ENCODE measurements around the gene TRUB1. TPM values are rescaled to one million over a fixed set of nuclear protein-coding genes. Genes with fewer than 3 reads are reported as not detected.
A peak's percentile ranks its signal among the peaks of the same experiment; 100 is the strongest.

TRUB1 gene
- total RNA-seq, 1 donor from 2014 or later: 47.0 TPM

DNA sequence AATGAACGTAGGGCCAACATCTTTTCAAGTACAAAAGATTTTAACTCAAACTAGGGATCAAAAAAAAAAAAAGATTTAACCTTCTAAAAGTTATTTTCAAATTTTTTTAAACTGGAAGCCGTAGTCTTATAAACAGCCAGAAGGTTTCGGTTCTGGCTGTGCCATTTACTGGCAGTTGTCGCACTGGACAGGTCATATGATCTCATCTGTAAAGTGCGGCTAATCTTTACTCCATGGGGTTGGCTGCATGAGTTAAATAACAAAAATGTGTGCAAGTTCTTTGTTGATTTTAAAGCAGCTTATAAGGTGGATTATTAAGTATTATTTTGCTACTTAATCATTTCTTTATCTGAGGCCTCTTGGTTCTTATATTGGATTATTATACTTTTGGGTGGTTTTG lies 36.6 kb downstream of the TRUB1 start:
- peak; percentile 18 for DNase-seq (ENCODE audit: low read depth)

DNA sequence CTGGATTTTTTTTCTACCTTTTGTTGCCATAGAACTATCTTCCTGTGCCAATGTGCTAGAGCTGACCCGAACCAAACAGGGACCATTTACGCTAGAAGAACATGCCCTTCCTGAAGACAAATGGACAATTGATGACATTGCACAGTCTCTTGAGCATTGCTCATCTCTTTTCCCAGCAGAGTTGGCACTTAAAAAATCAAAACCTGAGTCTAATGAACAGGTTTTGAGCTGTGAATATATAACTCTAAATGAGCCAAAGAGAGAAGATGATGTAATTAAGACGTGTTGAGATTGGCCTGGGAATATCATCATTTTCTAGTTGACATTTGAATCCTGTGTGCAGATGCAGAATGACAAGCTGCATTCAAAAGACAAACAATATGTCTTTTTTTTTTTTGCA lies 37.1 kb downstream of the TRUB1 start:
- DNase-seq (ENCODE audit: low read depth): no peak

DNA sequence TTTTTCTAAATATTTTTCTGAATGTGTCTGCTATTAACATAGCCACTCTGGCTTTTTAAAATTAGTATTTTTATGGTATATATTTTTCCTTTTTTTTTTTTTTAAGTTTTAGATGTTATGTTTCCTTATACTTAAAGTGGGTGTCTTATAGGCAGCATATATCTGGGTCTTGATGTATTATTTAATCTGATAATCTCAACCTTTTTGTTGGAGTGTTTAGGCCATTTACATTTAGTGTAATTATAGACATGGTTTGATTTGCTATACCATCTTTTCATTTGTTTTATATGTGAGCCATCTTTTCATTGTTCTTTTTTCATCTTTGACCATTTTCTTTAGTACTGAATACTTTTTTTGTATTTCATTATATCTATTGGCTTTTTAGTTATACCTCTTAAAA lies 45.0 kb downstream of the TRUB1 start:
- DNase-seq (ENCODE audit: low read depth): no peak

DNA sequence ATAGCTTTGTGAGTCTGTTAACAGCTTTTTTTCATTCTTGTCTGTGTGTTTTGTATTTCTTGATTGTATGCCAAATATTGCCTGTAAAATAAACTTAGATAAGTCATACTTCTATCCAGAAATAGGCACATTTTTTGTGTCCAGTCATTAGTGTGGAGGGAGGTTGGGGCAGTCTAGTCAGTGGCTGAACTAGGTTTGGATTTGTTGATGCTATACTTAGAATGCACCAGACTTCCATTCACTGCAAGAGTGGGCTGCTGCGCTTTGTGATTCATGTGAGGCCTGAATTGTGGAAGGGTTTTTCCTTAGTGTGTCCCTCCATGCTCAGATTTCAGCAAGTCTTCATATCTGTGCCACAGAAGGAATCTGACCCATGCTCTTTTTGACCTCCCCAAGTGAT lies 50.0 kb downstream of the TRUB1 start:
- DNase-seq (ENCODE audit: low read depth): peak; percentile 72

DNA sequence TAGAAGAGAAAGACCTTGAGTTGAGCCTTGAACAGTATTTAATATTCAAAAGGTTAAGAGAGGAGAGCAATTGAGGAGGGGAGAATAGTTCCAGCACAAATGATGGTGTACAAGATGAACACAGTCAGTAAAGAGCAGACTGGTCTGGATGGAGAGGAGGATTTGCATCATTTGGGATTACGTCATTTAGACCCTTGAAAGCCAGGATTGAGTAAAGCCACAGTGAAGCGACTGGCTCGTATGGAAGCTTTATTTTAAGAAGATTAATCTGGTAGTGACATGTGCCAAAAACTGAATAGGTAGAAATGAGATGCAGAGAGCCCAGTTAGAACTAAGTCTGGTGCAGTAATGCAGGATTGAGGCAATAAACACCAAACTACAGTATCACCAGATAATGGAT lies 52.6 kb downstream of the TRUB1 start:
- DNase-seq (ENCODE audit: low read depth): no peak

DNA sequence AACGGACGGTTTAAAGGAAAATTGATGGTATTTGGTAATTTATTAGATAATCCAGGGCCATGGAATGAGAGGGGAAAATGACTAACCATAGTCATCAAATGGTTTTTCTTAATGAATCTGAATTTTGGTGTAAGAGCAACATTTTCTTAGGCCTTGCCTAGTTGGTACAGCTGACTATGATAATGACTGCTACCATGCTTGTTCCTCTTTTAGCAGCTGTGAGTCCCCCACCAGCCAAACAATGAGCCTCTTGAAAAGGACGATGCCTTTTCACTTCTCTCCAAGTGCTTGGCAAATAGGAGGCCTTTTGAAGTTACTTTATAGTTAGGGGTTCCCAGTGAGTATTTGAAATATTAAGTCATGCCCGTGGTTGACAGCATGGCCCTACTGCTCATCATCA lies 53.0 kb downstream of the TRUB1 start:
- no peak for DNase-seq (ENCODE audit: low read depth)

DNA sequence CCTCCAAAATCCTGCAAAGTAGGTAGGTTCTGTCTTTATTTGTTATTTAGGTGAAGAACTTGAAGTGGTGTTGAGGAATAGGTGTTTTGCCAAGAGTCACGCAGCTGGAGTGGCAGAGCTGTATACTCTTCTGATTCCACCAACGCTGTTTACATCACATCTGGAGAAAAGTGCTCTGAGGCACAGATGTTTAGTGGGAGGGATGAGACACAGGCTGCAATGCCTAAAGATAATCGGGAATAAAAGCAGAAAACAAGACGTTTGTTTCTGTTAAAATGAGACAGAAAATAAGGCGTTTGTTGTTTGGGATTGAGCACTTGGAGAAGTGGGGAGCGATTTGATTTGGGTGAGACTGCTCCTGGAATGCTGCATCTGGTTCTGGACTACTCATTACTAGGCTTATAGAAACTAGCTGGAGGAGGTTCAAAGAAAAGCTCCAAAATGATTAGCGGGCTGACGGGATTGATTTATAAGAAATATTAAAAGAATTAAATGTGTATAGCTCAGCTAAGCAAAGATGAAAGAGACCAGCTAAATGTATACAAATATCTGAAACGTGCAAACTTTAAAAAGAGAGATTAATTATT lies 54.3 kb downstream of the TRUB1 start:
- no peak for DNase-seq (ENCODE audit: low read depth)

DNA sequence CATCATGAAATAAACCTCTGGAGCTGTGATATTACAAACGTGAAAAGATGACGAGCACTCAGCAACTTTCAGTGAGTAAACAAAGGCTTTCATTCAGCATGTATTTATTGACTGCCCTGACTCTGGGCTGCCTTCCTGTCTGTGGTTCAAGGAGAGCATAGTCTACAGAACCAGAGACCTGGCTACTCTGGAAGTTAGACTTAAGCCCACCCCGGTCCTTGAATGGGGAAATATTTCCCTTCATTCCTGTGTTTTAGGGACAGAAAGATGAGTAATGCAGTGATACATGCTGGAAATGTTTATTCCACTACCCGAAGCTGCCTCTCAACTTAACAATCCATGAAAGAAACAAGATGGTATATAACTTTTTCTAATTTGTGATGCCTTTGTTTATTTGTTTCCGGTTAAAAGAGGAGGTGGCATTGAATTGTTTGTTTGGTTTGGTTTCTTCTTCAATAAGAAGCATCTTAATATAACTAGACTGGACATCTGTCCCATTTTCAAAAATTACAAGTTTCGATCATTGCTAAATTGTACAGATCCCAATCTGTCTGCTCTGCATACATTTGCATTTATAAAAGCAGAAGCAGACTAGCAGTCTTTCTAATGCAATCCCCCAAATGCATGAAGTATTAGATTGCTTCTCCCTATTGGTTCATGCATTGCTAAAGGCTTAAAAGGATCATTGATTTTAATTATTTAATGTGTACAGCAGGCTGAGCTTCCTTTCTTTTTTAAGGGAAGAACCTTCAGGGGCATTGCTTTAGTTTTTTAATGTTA lies 57.7 kb downstream of the TRUB1 start:
- no peak for DNase-seq (ENCODE audit: low read depth)

DNA sequence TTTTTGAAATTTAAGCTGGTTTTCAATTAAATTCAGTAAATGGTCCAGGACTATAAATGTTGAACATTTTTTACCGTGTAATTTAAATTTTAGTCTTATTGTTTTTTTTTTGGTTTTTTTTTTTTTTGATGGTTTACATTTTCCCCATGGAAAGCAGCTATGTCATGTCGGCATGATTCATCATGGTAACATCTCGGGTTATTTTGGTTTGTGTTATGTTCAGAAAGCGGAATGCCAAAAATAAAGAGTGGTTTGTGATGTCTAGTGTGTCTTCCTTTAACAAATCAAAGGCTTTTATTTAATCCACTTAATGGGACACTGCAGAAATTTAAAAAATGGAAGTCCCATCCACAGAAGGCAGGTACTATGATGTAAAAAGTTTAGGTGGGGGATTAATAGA lies 58.5 kb downstream of the TRUB1 start:
- DNase-seq (ENCODE audit: low read depth): peak; percentile 67

DNA sequence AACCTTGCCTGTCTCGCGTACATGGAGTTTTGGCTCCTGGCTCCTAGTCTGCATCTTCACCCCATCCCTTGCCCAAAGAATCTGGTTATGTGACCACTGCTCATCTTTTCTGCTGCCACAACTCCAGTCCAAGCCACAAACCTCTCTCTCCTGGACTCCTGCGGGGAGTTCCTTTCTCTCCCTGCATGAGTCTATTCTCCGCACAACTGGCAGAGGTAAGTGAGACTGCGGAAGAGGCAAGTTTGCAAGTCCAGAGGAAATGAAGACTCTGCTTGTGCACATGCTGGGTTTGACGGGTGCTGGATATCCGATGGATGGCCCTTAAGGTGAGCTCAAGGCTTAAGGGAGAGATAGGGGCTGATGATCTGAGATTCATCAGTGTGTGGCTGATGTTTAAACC lies 61.0 kb downstream of the TRUB1 start:
- no peak for DNase-seq (ENCODE audit: low read depth)

DNA sequence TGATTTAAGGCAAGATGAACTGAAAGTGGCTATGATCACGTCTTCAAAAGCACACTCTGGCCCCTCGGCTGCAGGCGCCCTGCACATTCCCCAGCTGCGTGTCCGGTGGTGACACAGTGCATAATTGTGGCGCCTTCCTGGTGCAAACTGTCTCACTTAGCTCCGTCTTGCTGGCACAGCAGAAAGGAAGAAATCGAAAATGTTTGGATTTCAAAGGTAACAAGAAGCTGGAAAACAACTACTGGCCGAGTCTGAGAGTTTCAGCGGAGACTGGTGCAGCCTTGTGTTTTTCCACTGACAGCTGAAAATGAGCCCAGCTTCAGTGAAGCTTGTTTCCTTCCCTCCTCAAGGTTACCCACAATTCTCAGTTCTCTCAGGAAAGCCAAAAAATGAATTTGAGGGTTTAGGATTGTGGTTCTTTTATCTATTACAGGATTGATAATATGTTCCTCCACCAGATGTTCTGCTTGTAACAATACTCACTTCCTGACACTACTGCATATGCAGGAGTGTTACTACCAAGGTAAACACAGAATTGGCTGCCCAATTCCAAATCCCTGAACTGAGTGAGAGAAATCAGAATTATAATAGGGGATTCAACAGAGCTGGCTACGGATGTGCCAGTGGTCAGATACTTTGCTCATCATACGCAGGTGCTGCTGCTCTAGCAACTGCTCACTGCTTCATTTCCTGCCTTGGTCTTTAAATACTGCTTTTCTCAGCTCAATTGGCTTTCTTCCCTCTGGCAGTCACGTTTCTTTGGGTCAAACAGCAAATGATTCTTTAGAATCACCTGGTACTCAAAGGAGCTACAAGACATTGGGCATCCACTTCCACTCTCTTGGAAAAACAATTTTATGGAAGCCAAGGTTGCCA lies 63.7 kb downstream of the TRUB1 start:
- DNase-seq (ENCODE audit: low read depth): peak; percentile 47

DNA sequence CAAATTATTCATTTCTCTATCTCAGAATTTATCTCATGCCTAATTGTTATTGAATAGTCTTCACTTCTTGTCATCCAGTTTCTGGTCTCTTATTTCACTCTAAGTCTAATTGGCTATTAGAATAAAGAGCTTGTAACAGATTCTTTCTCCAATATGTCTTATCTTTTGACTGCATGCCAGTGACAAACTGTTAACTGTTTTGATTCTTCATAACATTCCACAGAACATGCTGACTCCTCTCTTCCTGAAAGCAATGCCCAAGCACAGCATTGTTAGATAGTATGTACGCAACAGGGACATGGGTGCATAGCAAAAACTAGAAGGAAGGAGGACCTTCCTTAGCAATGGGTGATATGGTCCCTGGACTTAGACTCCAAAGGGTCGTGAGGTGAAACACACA lies 65.4 kb downstream of the TRUB1 start:
- DNase-seq (ENCODE audit: low read depth): no peak

DNA sequence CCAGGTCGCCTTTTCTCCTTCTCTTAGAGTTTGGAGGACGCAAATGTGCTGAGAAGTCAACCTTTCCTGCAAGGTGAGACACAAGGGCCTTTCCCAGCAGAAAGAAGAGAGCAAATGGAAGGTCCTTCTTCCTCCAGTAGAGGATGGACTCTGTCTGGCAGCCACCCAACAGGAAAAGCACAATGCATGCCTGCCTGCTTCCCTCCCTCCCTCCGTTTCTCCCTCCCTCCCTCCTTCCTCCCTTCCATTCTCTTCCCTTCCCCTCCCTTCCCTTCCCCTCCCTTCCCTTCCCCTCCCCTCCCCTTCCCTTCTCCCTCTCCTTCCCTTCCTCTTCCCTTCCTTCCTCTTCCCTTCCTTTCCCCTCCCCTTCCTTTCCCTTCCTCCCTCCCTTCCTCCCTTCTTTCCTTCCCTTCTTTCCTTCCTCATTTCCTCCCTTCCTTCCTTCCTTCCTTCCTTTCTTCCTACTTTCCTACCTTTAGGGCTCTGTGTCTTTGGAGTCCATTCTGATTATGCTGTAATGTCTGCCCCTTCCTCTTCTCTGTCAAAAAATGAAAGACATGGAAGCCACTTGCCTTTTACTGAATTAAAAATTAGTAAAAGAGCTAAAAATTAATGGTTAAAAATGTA lies 66.4 kb downstream of the TRUB1 start:
- no peak for DNase-seq (ENCODE audit: low read depth)

DNA sequence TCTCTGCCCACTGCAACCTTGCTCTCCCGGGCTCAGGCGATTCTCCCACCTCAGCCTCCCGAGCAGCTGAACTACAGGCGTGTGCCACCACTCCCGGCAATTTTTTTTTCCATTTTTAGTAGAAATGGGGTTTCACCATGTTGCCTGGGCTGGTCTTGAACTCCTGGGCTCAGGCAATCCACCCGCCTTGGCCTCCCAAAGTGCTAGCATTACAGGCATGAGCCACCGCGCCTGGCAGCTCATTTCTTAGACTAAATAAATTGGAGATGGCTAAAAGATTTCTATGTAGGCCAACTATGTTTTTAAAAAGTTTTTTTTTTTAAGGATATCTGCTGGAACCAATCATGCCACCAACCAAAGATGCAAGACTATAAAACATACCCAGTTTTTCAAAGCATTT lies 67.8 kb downstream of the TRUB1 start:
- DNase-seq (ENCODE audit: low read depth): no peak

DNA sequence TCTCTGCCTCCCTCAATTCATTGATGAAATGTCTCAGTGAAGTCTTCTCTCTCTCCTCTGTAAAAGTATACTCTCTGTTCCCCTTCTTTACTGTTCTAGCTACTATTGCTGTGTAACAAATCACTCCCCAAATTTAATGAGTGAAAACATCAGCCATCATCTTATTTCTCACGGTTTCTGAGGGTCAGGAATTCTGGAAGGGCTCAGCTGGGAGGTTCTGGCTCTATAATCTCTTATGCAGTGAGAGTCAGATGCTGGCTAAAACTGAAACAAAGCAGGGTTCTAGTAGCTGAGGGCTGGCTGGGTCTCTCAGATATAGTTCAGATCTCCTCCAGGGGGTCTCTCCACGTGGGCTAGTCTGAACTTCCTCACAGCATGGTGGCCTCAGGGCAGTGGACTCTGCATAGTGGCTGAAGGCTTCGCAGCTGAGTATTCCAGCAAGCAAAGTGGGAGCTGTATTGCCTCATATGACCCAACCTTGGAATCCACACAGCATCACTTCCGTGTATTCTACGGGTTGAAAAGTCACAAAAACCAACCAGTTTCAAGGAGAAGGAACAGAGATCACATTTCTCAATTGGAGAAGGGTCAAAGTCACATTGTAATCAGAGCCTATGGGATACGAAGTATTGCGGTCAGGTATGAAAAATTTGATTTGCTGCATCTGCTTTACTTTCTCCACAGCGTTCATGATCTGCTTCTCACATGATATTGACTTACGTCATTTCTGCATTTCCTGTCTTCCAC lies 80.4 kb downstream of the TRUB1 start:
- DNase-seq (ENCODE audit: low read depth): no peak

DNA sequence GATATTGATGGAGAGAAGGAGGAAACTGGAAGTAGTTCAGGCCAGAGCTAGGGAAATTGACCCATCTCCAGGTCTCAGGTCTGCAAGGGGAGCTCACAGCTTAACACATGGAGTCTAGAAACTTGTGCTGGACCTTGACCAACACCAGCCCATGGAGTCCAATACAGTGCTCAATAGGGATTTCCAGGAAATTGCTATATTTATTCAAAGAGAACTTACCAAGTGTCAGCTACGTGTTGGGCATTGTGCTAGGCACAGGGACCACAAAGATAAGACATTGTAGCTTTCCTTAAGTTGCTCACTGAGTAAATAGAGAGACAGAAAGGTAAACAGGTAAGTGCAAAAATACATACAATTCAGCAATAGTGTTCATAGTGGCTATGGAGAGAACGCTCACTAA lies 82.5 kb downstream of the TRUB1 start:
- DNase-seq (ENCODE audit: low read depth): no peak

DNA sequence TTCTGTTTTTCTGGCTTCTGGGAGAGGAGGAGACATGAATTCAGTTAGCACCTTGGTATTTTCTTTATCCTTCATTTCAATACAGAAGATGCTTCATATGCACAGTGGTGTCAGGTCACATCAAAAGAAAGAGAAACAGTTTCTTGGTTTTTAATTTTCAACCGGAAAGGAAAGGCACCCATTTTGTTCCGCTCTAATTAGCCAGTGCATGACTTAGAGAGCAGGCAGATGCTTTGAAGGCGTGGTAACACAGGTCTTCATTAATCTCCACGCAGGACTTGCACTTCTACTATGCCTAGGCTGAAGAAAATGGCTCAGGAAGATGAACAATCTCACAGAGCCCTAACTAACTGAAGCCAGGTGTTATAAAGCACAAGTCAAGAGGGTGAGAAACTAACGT lies 84.7 kb downstream of the TRUB1 start:
- no peak for DNase-seq (ENCODE audit: low read depth)

DNA sequence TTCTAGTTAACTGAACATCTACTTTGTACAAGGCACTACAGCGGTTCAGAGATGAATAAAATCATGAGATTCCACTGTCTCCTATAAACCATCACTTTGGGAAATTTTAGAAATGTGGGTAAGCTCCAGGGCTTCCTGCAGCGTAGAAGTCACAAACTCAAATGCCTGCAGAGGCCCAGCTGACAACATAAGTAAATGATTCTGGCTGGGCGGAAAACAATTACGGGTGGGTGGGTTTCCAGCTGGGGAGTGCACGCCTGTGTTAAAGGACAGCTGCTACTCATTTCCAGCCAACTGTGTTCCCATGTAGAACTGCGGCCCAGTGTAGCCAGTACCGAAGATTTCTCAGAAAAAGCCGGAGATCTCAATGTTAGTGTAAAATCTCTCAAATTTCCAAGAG lies 85.7 kb downstream of the TRUB1 start:
- no peak for DNase-seq (ENCODE audit: low read depth)

DNA sequence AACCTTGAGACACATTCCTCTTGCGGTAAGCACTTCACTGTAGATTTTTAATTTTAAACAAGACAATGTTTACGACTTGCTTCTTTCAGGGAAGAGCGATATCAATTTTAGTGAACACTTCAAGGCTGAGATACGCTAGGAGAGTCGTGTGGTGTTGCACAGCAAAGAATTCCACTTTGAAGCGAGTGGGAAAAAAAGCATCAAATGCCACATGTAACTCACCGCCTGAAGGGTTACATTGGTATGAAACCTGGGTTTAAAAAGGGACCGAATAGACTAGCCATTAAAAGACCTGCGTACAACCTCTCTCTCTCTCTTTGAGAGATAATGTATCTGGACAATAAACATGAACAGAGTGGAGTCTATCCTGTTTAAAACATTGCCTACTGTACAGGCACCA lies 86.4 kb downstream of the TRUB1 start:
- no peak for DNase-seq (ENCODE audit: low read depth)

DNA sequence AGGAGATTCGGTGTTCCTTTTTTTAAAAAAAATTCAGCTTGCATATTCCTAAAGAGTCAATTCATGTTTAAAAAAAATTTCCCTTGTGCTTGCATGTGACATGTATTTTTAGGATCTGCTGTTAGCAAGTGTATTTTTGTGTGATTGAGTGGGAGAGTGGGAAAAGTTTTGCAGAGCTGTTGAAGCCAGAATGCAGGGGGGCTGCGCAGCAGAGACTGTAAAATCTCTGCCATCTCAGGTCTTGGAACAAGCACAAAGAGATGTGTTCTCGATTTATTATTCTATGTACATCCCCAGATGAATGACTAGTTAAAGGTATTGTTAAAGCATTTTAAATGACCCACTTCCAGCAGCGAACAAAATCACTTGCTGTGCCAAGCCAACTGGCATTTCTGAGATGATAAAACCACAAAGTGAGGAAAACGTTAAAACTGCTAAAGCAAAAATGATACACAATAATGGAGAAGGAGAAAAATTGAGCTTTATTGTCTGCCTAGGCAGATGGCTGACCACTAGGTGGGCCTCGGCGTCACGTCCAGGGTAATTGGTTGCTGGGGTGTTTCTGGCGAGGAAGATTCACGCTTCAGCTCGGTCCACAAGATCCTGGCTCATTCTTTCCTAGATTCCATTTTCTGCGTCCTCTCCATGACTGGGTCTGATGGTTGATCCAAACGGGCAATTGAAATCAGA lies 88.2 kb downstream of the TRUB1 start:
- DNase-seq (ENCODE audit: low read depth): no peak

DNA sequence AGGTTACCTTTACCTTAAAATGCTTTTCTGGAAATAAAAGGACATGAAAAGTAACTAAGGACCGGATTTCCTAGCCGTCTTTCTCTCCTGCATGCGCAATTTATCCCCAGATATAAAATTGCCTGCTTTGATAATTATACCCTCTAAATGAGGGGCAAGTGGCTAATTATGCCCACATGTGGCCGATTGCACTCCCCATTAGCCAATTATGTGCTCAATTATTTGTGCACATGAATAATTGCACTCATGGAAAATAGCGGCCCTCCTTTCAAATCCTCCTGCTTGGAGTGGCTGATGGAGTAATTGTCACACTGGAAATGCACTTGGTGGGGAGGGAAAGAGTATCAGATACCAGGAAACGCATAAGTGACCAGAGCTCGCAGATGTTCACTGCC lies 88.7 kb downstream of the TRUB1 start:
- DNase-seq (ENCODE audit: low read depth): no peak
